ENCODE results near the gene TMEM92.

DNA sequence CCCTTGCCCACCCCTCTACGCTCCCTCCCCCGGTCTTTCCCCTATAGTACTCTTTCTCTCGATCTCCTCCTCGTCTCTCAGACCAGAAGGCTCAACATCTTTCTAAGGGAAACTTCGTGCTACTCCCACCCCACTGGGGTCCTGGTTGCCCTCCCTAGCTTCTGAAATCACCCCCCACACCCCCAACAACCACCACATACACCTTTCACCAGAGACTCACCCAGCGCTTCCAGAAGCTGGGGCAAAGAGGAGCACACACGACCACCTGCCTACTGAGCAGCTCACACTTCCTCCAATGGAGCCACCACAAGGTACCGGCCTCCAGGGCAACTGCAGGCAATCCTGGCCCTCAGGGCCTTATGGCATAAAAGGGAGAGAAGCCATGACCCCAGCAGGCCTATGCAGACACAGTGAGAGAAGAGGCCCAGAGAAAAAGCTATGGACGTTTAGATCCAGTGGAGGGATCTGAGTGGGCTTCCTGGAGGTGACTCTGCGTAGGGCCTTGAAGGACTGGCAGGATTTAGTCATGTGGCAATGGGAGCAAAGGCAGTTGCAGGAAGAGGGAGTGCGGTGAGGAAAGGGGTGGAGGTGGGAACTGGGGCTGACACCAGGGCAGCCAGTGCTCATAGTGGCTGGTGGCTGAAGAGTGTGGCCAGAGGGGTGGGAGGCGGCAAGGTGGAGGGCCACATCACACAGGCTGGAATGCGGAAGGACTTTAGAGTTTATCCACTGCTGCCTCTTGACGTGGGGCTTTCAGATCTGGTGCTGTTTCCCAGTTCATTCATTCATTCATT is 12.1 kb upstream of the TMEM92 start:
- TF ChIP-seq, protein P1, sequence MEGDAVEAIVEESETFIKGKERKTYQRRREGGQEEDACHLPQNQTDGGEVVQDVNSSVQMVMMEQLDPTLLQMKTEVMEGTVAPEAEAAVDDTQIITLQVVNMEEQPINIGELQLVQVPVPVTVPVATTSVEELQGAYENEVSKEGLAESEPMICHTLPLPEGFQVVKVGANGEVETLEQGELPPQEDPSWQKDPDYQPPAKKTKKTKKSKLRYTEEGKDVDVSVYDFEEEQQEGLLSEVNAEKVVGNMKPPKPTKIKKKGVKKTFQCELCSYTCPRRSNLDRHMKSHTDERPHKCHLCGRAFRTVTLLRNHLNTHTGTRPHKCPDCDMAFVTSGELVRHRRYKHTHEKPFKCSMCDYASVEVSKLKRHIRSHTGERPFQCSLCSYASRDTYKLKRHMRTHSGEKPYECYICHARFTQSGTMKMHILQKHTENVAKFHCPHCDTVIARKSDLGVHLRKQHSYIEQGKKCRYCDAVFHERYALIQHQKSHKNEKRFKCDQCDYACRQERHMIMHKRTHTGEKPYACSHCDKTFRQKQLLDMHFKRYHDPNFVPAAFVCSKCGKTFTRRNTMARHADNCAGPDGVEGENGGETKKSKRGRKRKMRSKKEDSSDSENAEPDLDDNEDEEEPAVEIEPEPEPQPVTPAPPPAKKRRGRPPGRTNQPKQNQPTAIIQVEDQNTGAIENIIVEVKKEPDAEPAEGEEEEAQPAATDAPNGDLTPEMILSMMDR (IDR thresholded peaks at IDR 0.05) = no peak
- TF ChIP-seq EZH2phosphoT487 (IDR thresholded peaks at IDR 0.05) = no peak
- no peak for TF ChIP-seq EZH2 (IDR thresholded peaks at IDR 0.05)

Measured in neural progenitor cell (in vitro differentiated cells).